ENCODE data around the gene BNC2.
"Not testable (repeated sequence)": the region's sequence is repeated elsewhere in the genome, so short reads cannot be mapped to it uniquely, and the experiment has no call there.

BNC2 gene

DNA sequence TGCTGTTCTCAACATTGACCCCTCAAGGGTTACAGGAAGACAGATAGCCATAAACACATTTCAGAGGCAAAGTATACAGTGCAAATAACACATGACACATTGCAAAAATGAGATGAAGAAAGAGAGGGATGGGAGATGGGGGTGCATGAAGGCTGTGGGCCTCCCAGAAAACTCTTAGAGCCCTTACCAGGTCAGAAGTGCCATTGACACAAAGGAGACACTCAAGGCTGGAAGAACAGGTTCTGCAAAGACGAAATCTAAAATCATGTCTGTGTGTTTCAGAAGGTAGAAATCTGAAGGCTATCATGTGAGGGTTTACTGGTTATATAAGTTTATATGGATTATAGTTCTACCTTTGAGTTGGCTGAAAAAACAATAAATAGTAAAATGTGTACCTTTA, 318.8 kb downstream of the BNC2 start:
- no peak for DNase-seq (ENCODE audit: low read depth in 2 of 2, low spot score in 1 of 2)

DNA sequence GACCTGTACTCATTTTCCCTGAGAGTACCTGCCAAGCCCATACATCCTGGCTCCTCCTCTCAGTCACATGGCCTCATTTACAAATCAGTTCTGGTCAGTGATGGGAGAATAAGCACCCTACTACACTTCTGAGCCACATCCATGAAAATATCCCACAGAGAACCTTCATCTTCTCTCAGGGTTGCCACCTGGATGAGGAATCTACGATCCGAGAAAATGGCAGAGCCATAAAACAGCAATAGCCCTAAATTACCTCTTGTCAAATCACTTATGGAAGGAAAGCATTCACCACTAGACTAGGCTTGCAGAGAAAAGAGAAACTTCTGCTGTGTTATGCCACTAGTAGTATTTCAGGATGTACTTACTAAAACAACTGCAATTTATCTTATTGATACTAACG, 324.8 kb downstream of the BNC2 start:
- no peak for DNase-seq (ENCODE audit: low read depth in 2 of 2, low spot score in 1 of 2)

DNA sequence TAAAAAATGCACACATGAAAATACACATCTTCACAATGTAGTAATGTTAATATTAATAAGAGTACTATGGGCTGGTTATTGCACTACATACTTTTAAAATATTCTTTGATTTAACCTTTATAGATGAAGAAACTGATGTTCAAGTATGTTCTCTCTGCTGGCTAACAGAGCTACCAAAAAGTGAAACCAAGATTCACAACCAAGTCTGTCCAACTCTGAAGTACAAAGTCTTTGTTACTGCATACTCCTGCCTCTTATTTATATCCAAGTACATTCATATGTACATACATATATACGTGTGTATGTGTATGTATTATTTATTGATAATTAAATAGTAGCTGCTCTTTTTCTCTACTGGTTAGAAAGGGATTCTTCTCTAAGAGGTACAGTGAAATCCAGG, 325.6 kb downstream of the BNC2 start:
- DNase-seq (ENCODE audit: low read depth in 2 of 2, low spot score in 1 of 2) = no peak

DNA sequence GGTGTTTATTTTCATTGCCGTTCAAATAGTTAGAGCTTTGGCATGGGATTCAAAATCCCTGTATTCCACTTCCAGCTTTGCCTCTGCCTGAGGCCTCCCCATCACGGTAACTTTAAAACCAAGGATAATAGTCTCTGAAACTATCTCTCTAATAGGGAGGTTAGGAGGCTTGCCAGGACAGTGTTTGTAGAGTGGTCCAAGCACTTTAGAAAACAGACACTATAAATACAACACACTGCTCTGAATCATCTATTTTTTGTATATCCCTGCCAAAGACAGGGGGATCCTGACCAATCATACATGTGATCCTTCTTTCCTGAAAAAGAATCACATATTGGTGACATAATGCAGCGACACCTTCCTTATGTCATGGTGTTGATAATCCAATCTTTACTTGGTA, 326.8 kb downstream of the BNC2 start:
- DNase-seq (ENCODE audit: low read depth in 2 of 2, low spot score in 1 of 2) = no peak

DNA sequence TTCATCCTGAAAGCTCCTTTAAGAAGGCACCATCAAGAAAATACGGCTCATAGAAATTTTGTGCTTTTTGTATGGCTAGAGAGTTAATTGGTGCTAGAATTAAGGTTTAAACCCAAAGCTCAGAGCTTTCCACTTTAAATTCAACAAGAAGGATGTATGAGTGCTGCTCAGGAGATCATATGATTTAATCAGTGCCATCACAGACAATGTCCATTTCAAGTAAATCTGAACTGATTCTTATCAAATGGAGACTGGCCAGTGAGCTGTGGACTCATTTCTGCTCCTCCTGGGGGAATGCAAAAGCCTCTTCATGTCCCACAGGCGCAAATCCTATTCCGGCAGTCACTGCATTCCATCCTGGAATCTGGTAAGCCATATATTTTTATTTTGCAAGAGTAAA, 327.2 kb downstream of the BNC2 start:
- DNase-seq (ENCODE audit: low read depth in 2 of 2, low spot score in 1 of 2) = no peak

DNA sequence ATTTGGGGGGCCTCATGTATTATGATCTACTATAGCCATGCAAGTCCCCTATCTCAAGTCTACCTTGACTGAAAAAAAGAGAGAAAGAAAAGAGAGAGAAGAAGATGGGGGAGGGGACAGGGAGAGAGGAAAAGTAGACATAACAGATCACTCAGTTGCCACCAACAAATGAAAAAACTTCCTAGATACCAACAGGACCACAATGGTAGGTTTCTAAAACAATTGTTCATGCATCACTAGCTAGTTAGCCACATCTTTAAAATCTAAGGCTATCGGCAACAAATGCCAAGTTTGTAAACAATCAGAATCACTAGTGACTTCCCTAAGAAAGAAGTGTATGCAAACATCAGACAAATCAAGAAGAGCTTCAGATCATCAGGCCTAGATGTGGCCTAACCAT, 328.2 kb downstream of the BNC2 start:
- no peak for DNase-seq (ENCODE audit: low read depth in 2 of 2, low spot score in 1 of 2)

DNA sequence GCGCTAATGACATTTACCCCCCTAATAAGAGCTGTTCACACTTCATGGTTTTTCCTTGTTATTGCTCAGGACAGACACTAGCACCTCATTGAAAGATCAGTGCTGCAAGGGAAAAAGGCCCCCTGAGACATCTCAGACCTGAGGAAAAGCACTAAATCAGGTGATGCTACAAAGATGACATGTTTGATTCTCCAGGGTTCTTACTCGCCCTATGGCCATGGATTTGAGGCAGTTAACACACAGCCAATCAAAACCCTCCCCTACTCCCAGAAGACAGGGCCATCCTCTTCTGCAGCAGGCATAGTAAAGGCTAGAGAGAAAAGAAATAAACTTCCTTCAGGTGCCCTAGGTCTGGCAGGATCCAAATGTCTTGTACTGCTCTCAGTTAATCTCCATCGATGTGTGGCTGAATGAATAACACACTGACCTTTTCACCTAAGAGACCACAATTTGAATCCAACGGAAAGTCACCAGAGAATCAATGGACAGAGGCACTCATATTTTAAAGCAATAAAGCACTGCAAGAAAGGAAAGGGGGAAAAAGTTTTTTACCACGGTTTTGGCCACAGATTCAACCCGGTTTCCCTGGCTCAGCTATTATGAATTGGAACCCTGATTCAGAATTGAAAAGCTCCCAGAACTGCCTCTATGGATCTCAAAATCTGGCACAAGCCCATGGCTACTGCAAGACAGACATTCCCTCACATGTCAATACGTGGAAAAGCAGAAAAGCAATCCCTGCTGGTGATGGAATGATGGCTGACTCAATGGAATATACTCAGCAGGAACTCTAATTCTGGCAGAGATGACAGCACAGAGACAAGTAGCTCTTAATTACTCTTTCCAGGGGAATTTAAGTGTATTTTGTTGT, 329.5 kb downstream of the BNC2 start:
- DNase-seq (ENCODE audit: low read depth in 2 of 2, low spot score in 1 of 2) = no peak

DNA sequence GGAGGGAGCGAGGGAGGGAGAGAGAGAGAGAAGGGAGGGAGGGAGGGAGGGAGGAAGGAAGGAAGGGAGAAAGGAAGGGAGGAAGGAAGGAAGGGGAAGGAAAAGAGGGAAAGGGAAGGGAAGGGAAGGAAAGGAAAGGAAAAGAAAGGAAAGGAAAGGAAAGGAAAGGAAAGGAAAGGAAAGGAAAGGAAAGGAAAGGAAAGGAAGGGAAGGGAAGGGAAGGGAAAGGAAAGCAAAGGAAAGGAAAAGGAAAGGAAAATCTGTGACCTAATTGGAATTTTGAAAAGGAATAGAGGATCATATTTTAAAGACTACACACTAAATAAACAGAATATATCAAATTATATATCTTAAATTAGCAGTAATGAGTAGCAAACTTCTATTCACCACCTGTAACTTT, 330.8 kb downstream of the BNC2 start:
- DNase-seq (ENCODE audit: low read depth in 2 of 2, low spot score in 1 of 2) = not testable (repeated sequence)

DNA sequence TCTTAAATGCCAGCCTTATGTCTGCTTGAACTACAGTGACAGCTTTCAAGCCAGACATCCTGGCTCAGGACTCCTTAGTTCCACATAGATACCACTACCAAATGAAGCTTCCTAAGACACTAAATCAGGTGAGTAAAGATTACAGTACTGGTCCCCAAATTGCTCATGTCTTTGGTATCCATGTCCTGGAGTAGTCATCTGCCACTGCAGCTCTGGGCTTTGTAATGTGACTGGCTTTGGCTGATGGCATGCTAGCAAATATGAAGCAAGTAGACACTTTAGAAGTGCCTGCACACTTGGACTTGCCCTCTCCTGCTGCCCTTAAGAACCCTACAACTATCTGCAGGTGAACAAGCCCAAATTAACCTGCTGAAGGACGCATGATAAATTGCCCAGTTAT, 334.9 kb downstream of the BNC2 start:
- DNase-seq (ENCODE audit: low read depth in 2 of 2, low spot score in 1 of 2) = no peak

DNA sequence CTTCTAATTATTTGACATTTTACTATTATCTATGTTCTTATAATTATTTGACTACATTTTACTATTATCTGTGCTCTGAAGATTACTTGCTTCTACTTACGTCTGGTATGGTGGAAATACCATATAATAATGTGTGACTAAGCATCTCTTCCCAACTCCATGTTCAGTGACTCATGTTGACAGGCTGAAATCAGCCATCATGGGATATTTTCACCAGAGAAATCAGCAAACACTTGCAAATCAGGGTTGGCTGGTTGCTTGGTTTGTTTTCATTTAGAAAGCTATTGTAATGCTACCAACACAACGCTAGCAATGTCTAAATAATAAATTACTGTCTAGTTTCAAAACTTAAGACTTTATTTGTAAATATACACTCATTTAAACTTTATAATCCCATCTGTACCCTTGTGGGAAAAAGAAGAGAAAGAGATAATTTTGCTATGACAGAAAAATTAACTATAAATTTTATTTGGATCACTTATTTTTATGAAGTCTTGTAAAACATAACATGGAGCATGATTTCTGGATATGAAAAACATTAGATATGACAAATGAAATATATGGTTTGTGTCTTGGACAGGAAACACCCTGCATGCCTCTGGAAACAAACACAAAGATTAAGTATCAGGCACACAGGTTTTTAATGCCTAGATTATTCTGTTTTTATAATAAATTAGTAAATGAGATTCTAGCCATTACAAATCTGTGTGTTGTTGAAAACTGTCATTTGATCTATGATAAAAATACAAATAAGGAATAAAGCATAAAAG, 337.6 kb downstream of the BNC2 start:
- no peak for DNase-seq (ENCODE audit: low read depth in 2 of 2, low spot score in 1 of 2)

DNA sequence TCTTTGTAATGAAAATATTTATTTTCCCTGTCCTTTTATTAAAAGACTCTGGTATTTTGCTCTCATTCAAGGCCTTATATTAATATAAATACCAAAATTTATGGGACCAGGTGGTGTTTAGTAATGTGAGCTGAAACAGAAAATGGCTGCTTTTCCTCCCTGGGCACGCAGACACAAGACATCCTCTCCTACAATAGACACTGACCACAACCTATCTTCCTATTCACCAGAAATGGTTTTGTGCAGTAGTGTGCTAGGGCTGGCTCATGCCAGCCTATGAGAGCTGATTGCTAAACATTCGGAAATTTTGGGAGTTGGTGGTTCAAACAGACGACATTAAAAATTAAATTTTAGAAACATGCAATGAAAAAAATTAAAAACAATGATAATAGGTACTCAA, 338.2 kb downstream of the BNC2 start:
- DNase-seq (ENCODE audit: low read depth in 2 of 2, low spot score in 1 of 2) = no peak

DNA sequence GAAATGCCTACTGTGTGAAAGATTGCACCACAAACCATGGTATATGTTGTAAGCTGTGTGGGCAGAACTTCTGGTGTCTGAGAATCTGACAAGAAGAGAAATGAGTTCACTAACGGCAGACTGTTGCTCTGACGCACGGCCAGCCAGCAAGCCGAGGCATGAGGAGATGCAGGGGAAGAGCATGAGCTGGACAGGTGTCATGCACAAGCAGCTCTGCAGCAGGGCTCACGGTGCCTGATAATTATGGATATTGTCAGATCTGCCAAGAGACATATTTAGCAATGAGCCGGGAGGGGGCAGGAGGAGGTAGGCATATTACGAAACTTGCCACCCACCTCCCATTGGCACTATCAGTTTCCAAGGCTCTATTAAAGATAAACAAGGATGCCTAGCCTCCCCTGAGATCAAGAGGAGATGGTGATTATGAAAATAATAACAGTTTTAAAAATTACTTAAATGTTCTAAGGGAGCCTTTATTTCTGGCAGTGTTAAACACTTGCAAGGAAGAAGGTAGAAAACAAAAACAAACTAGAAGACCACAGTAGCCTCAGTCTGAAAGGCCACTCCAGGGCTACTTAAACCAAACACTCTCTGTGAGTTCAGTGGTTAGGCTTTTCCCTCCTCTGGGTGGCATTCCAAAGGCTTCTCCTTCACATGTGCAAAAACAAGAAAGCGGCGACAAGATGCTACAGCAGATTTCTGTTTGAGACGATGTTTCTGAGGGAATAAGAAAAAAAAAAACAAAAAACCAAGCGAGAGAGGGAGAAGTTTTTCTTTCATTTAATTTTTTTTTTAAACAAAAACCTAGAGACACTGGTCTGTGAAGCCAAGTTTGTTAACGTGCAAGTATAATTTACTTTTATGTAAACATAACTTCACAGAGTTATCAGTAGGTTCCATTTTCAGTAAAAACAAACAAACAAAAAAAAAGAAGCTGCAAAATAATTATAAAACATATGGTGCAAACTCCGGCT, 339.5 kb downstream of the BNC2 start:
- DNase-seq (ENCODE audit: low read depth in 2 of 2, low spot score in 1 of 2) = no peak

DNA sequence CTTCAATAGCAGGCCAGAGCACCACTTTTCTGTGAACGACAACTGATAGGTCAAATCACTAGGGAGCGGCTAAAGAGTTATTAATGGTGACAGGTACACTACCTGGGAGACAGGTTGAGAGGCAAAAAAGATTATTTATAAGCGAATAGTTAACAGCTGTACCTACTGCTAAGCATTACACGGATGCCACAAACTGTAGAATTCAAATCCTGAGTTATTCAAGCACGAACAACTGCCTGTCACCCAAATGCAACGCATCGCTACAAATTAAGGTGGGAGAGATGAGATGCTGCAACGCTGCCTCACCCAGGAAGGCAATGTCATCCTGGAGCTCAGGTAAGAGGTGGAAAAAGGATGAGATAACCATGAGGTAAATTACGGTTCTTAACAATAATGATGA, 342.9 kb downstream of the BNC2 start:
- DNase-seq (ENCODE audit: low read depth in 2 of 2, low spot score in 1 of 2) = no peak

DNA sequence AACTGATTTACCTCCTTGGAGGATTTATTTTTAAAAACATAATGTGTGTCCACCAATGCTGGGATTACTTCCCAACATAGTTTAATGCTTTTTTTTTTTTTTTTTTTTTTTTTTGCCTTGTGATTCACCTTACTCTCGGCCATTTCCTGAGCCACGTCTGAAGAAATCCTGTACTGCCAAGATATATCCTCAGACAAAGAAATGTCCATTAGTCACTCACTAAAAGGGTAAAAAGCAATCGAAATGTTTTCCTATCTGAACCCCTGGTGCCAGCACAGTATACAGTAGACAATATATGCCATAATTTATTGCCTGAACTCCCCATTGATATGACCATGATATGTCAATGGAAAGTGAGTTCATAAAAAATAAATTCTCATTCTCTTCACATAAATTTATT, 344.1 kb downstream of the BNC2 start:
- no peak for DNase-seq (ENCODE audit: low read depth in 2 of 2, low spot score in 1 of 2)

DNA sequence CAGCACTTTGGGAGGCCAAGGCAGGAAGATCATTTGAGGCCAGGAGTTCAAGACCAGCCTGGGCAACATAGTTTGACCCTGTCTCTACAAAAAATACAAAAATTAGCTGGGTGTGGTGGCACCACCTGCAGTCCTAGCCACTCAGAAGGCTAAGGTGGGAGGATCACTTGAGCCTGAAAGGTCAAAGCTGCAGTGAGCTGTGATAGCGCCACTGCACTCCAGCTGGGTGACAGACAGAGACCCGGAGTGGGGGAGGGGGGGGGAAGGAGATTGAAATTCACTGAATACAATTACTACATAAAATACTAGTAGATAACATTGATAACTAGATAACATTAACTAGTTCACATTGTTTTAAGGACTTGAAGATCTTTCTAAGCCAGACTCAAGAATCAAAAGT, 345.6 kb downstream of the BNC2 start:
- DNase-seq (ENCODE audit: low read depth in 2 of 2, low spot score in 1 of 2) = no peak

DNA sequence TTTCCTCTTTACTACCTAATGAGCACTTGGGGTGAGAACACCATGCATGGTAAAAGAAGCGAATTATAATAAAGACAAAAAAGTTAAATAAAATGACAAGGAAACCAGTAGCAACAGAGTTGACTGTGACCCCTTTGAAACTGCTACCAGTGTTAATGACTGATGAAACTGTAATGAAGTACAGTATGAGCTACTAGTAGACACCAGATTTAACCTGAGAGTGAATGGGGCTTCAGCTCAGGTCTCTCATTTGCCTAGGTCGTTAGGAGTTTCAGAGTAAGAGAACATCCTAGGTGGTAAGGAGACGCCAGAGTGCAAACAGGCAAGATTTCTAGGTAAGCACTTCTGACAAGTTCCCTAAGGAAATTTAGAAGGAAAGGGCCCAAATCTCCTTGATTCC, 346.4 kb downstream of the BNC2 start:
- DNase-seq (ENCODE audit: low read depth in 2 of 2, low spot score in 1 of 2) = no peak

DNA sequence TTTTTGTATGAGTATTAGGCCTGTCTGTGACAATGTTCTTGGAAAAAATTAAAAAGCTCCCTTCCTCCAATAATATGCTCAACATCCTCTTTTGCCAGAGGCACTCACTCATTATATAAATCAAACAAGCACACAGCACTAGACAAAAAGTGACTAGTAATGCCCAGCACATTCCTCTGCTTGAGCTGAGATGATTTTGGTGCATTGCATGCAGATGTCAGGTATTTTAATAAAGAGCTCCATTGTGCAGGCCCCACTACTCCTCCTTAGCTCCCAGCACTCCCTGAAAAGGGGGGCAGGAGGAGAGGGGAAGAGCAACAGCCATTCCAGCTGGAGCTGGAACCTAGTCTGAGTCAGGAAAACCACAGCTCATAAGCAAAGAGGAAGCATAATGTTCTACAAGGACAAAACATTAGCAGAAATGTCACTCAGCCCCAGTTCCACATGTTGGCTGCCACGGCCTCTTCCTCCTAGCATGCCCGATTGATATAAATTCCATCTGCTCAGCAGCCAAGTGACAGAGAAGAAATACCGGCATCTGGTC, 348.5 kb downstream of the BNC2 start:
- no peak for DNase-seq (ENCODE audit: low read depth in 2 of 2, low spot score in 1 of 2)

DNA sequence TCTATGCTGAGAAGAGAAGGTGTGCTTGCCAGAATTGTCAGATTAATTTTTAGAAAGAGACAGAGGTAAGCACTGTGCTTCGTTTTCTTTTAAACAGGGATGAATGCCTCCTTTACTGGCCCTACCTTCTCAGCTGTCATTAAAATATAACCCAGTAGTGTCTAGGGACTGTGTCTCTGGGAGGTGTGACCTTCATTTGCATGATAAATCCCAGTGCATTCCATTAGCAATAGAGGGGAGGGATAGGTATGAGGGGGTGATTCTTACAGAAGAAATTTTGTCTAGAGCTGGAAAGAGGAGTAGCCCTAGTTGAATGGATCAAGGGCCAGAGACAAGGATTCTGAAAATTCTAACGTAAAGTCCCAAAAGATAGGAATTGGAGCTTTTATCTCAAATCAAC, 351.5 kb downstream of the BNC2 start:
- DNase-seq (ENCODE audit: low read depth in 2 of 2, low spot score in 1 of 2) = no peak

DNA sequence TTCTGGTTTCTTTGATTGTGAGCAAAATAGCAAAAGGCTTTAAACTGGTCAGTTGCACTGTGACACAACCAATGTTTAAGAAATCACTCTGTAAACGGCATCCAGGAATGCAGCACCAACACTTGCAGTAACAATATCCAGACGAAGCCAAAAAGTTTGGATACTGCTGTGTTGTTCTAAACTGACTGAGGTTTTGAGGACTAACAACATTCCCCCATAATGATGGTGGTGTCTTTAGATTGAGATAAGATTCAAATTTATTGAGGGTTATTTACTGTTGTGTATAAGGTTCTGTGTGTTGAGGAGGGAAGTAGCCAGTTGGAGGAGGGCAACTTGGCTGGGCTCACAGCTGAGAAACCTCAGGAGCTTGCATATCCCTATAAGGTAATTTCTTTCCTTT, 353.6 kb downstream of the BNC2 start:
- no peak for DNase-seq (ENCODE audit: low read depth in 2 of 2, low spot score in 1 of 2)

DNA sequence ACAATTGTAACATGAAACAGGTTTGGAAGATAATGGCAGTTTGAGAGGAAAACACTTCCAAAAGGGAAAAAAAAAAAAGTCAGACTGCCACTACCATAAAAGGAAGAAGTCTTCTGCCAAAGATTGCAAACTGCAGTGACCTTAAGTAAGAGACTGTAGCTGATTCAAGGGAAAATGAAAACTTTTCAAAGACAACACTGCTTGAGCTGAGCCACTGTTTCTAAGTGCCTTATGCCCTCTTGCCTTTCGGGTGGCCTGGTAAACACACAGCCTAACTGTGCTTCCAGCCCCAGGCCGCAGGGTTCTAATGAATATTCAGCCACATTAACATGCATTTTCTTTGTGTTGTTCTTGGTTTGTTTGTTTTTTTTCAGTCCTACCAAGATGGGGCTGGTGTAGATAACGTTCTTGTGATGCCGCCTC, 354.6 kb downstream of the BNC2 start:
- DNase-seq (ENCODE audit: low read depth in 2 of 2, low spot score in 1 of 2) = no peak

DNA sequence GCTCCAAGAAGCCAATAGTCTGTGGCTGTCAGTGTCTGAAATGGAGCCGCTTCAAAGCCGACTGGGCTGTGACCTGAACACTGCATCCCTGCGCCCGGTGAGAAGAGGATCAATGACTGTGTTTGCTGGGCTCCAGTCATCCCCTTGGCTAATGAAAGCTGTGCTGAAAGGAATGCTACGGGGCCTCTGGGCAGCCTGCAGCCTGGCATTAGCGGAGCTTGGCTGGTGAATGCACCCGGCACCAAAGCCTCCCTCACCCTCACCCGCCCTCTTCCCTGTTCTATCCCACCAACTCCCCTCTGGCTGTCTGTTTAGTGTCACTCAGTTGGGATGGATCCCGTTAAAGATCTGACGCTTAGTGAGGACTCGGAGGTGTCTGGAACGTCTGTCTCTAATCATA, 355.3 kb downstream of the BNC2 start:
- no peak for DNase-seq (ENCODE audit: low read depth in 2 of 2, low spot score in 1 of 2)

Data from stimulated activated CD8-positive, alpha-beta memory T cell treated with anti-CD3 and anti-CD28 coated beads, Interleukin-4, amount 100 ng/mL, for 1 hour (primary cell).